ENCODE data around the gene HEBP2. TPM values are rescaled to one million over a fixed set of nuclear protein-coding genes. Genes with fewer than 3 reads are reported as not detected.

The HEBP2 gene
- total and polyA plus RNA-seq, 2 experiments from 2014 or later = 25.6 to 118 TPM

- H3K9me2 ChIP-seq (ENCODE audit: insufficient read depth) = no peaks in the 10 kb centered on the region
- no peaks in the 10 kb centered on the region for H3K4me1 ChIP-seq (ENCODE audit: insufficient read depth)
- H3K79me2 ChIP-seq (replicated peaks; ENCODE audit: insufficient read depth) = no peaks in the 10 kb centered on the region
- H3F3A ChIP-seq (replicated peaks; ENCODE audit: low read depth) = no peaks in the 10 kb centered on the region
- no peak for DNase-seq (ENCODE audit: low spot score)
- no peak overlapping the region for H3K4me2 ChIP-seq
- no peak overlapping the region for H3K4me3 Mint-ChIP-seq
- H3K27me3 ChIP-seq (ENCODE audit: insufficient read depth) = no peaks in the 10 kb centered on the region
- TF ChIP-seq CREB1 (CRISPR knock-in tag; IDR thresholded peaks at IDR 0.05; ENCODE audit: low read depth) (no peak), POLR2AphosphoS5 (IDR thresholded peaks at IDR 0.05; ENCODE audit: low read depth) (no peak), EZH2phosphoT487 (IDR thresholded peaks at IDR 0.05; ENCODE audit: unreplicated experiment) (no peak), JUNB (IDR thresholded peaks at IDR 0.05; ENCODE audit: unreplicated experiment) (no peak), NANOG (IDR thresholded peaks at IDR 0.05; ENCODE audit: borderline replicate concordance) (no peak), ZNF462 (CRISPR knock-in tag; IDR thresholded peaks at IDR 0.05) (no peak), REST (IDR thresholded peaks at IDR 0.05; ENCODE audit: unreplicated experiment) (no peak), CTCF (conservative IDR thresholded peaks at IDR 0.05; ENCODE audit: low read depth in 2 of 2) (no peak), ETS1 (IDR thresholded peaks at IDR 0.05) (no peak), ZNF331 (CRISPR knock-in tag; IDR thresholded peaks at IDR 0.05; ENCODE audit: low read depth) (no peak), EZH2 (IDR thresholded peaks at IDR 0.05; ENCODE audit: low read depth, unreplicated experiment) (no peak), STAT1 (IDR thresholded peaks at IDR 0.05; ENCODE audit: unreplicated experiment) (no peak), ZNF114 (CRISPR knock-in tag; IDR thresholded peaks at IDR 0.05) (no peak)
- no peak overlapping the region for H3K4me3 ChIP-seq
- no peaks in the 10 kb centered on the region for H3K4me1 Mint-ChIP-seq
- H3K27ac ChIP-seq (ENCODE audit: low read depth) = no peak overlapping the region
- H3K36me3 ChIP-seq (ENCODE audit: insufficient read depth) = peaks cover 5% of the 10 kb centered on the region; the same call in 1 of the 2 replicates
- no peak overlapping the region for H3K27ac Mint-ChIP-seq
- H3K9me3 Mint-ChIP-seq = no peaks in the 10 kb centered on the region
- H3K27me3 Mint-ChIP-seq (ENCODE audit: insufficient read depth, low read depth, poor library complexity) = no peaks in the 10 kb centered on the region
- peaks cover 6% of the 10 kb centered on the region; the same call in 1 of the 3 replicates for H3K36me3 Mint-ChIP-seq (ENCODE audit: low read depth)
- H4K20me1 ChIP-seq (replicated peaks; ENCODE audit: insufficient read depth) = no peaks in the 10 kb centered on the region
- no peak overlapping the region for H2AFZ ChIP-seq
- no peak for ATAC-seq
Measured at GRCh38 chr6:138443979-138444378, 40.0 kb downstream of the HEBP2 start.
